LoVo (cell line): Measurements from ENCODE around the gene AUNIP.

ENCODE experiments used
- DNase-seq: peaks from one replicate; pipeline ENCODE4 v3.0.0-alpha.2; 2016; ENCODE audit warnings: low spot score

The AUNIP gene

DNA sequence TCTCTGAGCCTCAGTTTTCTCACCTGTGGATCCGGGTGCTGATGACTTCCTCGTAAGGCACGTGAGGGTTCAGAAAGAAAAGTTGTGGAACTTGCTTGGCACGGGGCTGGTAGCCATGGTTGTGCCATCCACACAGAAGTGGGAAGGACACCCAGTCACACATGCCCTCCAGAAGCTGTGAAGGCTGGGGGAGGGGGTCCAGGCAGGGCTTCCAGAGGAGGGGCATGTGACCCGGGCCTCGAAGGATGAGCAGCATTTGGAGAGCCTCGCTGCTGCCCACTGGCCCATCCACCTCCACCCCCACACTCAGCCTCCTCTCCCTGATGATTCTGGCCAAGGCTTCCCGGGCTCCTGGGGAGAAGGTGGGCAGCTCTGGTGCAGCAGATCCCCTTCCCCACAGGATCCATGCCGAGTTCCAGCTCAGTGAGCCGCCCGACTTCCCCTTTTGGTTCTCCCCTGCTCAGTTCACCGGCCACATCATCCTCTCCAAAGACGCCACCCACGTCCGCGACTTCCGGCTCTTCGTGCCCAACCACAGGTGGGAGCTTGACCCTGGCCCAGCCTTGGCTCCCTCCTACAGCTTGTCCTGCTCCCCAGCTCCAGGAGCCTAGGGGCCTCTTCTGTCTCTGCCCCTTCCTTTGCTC is 49.9 kb downstream of the AUNIP start:
- no peak for DNase-seq

DNA sequence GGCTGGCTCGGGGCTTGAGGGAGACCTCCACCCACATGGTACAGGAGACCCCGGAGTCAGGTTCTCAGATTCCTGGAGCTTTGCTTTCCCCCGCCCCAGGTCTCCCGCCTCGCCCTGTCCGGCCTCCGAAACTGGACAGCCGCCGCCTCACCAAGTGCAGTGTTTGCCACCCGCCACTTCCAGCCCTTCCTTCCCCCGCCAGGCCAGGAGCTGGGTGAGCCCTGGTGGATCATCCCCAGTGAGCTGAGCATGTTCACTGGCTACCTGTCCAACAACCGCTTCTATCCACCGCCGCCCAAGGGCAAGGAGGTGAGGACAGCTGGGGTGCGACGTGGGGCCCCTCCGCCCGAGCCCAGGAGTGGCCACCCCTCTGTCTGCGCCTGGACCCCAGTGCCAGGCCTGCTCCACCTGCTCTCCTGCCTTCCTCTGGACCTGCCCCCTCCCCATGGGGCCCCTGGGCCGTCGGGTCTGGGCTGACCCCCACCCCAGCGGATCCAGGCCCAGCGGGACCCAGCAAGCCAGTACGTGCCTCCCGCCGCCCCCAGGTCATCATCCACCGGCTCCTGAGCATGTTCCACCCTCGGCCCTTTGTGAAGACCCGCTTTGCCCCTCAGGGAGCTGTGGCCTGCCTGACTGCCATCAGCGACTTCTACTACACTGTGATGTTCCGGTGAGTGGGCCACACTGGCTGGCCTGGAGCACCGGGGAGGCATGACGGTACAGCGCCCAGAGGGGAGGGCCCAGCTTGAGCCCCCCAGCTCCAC is 50.6 kb downstream of the AUNIP start:
- no peak for DNase-seq

DNA sequence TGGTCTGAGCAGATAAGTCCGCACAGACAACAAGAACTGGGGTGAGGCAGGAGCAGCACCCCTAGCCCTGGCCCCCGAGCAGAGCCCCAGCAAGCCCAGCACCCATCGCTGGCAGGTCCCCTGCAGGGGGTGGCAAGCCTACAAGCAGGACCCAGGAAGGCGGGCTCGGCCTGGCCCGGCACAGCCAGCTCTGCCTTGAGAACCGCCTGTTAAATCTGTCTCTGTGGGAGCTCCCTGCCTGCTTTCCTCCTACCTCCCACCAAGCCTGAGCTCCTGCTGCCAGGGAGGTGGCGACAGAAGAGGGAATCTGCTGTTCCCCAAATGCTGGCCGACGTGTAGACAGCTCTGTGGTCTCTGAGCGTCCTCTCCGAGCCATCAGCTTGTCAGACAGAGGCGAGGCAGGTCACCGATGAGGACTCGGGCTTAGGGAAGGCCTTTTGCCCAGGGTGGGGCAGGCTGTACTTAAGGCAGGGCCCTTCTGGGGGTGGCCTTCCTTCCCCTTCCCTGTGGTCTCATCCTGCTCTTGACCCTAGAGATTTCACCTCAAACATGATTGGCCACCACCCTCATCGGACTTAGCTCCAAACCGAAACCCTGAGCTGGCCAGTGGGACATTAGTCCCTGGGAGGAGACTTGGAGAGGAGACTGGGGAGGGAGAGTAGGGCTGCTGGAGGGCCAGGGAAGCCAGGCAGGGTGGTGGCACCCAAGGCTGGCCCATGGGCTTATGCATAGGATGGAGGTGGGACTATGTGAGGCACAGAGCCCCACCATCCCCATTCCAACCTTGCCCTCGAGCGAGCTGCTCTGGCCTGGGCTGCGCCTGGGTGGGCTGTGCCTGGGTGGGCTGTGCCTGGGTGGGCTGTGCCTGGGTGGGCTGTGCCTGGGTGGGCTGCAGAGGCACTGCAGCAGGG is 51.5 kb downstream of the AUNIP start:
- no peak for DNase-seq

DNA sequence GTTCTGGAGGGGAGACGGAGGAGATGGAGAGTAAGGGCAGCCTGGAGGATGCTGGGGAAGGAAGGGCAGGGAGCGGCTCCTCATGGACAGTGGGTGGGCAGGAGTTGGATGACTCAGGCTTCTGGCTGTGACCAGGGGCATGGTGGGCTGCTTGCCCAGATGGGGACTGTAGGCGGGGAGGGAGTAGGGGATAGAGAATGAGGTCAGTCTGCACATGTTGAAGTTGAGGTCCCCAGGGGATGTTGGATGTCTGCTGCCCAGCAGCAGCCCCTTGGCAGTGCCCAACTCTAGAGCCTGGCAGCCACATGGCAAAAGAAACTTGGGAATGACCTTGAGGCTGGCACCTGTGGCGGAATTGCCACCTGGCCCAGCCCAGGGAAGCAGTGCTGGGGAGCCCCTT is 52.8 kb downstream of the AUNIP start:
- DNase-seq, result no peak

DNA sequence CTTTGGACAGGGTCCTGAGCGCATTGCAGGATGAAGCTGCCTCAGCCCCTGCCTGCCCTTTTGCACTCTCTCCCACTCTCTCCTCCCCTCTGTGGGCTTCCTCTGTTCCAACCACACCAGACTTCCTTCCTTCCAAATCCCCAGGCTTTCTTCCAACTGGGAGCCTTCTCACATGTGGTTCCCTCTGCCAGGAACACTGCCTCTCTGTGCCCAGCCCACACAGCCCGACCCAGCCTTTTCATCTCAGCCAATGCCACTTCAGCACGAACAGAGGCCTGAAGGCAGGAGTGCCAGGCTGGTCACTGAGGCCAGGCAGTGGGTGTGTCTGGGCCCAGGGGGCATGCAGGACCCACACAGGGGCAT is 53.4 kb downstream of the AUNIP start:
- no peak for DNase-seq

DNA sequence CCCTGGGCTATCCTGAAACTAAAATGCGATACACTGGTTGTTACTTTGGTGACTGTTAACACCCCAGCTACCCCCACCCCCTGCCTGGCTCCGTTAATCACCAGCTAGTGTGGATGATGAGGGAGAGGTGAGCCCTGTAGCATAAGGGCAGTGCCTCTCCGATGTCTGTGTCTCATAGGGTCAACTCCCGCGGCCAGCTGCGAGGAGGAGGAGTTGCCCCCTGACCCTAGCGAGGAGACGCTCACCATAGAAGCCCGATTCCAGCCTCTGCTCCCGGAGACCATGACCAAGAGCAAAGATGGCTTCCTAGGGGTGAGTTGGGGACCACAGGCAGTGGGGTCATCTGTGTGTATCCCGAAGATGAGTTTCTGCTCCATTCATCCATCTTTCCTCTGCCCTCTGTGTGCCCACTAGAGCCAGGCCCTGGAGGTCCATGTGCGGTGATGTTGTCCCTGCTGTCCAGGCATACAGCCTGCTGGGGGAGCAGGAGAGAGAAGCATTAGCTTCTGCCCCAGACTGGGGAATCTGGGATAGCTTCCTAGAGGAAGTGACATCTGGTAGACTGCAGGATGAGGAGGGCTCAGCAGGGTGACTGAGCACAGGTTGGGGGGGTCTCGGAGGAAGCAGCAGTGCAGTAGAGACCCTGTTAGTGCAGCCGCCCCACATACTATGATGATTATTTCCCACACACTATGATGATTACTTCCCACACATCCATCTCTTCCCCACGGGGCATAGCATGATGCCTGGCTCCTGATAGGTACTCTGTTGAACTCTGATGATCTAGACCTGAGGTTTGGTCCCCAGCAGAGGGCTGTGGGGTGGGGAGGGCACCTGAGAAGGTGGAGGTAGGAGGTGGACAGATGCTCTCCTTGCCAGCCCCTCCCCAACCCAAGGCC is 54.0 kb downstream of the AUNIP start:
- DNase-seq, result no peak

DNA sequence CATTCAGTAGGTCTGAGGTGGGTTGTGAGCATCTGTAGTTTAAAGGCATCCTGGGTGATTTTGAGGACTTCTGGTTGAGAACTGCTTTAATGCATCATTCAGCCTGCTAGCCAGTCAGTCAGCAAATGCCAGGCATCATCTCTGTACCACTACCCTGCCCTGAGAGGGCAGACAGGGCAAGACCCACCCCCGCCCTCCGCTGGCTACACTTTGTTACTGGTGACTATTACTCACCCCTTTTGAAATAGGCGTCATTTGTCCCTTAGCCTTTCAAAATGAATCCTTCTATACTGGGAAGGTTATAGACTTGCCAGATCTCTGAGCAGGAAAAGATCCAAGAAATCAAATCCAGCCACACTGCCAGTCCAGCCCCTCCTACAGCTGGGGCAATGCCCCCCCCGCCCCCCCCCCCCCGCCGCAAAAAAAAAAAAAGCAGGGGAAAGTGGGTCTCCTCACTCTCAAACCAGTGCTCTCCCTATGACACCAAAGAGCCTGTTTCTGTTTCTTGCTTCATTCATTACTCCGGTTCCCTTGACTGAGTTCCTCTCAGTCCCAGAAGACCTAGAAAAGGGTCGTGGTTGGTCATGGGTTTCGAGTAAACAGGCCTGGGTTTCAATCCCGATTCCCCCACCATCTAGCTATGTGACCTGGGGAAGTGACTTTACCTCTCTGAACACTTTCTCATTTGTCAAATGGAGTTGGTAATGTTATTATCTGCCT is 54.9 kb downstream of the AUNIP start:
- DNase-seq, result no peak

DNA sequence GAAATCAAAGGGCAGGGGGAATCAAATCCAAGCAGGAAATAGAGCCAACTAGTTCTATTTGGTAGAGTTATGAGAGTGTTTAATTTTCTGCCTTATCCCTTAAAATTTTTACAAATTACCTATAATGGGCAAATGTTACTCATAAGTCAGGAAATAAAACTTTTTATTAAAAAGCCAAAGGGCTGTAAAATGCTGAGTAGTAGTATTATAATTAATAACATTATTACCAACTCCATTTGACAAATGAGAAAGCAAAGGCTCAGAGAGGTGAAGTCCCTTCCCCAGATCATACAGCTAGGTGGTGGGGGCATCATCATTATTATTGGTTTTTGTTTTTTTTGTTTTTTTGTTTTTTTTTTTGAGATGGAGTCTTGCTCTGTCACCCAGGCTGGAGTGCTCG is 55.9 kb downstream of the AUNIP start:
- no peak for DNase-seq

DNA sequence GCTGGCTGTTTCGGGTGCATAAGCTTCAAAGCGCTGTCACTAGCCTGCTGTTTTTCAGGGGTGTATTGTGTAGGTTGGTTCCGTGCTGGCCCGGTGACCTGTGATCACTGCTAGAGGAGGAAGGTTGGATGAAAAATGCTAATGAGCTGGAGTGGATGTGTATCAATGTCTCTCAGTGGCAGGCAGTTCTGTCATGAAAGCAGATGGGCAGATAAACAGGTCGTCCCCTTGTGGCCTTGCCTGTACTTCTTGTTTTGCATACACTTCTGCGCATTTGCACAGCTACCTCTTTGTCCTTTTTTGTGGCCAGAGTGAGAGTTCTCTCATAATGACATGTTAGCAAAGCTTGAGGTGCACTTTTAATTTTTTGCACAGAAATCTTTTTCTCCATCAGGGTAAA is 56.3 kb downstream of the AUNIP start:
- DNase-seq, result no peak

DNA sequence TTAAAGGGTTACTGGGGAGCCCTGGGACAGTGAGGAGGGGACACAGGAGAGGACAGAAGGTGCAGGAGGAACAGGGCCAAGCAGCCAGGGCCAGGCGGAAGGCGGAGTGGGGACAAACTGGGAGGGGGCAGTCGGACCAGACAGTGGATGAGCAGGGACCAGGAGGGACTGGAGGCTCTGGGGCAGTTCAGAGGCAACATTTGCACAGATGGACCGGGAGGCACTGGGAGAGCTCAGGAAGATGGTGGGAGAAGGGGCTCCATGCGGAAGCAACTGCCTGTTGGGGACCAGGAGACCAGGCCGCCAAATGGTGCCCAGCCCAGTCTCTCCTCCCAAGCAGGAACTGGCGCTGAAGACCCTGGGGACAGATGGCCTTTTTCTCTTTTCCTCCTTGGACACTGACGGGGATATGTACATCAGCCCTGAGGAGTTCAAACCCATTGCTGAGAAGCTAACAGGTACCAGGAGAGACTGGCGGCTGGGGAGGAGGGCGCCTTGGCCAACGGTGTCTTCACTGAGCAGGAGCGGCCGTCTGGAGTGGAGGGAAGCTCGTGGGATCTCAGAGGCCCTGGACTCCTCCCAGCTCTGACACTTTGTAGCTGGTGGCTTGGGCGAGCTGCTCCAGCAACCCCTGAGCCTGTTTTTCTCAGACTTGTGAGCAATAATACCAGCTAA is 58.4 kb downstream of the AUNIP start:
- no peak for DNase-seq

DNA sequence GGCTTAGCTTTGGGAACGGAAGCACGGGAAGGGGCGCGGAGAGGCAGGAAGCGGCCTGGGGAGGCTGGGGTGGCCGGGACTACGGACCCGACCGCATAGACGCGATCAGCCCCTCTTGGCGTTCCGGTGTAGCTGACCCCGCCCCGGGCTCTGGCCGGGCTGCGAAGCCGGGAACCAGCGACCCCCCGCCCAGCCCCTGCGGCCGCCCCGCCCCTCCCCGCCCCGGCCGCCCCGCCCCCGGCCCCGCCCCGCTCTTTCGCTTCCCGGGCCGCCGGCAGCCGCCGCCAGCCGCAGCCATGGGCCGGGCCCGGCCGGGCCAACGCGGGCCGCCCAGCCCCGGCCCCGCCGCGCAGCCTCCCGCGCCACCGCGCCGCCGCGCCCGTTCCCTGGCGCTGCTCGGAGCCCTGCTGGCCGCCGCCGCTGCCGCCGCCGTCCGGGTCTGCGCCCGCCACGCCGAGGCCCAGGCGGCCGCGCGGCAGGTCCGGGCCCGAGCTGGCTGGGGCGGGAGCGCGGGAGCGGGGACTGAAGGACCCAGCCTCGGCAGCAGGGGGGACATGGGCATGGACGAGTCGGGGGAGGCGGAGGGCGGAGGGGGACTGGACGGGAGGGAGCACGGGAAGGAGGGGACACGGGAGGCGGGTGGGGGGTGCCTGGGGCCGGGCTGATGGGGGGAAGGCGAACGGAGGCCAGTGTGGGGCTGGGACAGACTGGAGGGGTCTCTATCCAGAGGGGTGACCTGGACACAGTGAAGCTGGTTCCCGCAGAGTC is 59.1 kb downstream of the AUNIP start, which contains the start of gene SELENON:
Gene SELENON, plus strand, starts transcription at position 259 of the 768 bp plus-strand sequence. Its CDS starts 38 bp downstream, at position 297.
- DNase-seq, result peak; percentile 46

DNA sequence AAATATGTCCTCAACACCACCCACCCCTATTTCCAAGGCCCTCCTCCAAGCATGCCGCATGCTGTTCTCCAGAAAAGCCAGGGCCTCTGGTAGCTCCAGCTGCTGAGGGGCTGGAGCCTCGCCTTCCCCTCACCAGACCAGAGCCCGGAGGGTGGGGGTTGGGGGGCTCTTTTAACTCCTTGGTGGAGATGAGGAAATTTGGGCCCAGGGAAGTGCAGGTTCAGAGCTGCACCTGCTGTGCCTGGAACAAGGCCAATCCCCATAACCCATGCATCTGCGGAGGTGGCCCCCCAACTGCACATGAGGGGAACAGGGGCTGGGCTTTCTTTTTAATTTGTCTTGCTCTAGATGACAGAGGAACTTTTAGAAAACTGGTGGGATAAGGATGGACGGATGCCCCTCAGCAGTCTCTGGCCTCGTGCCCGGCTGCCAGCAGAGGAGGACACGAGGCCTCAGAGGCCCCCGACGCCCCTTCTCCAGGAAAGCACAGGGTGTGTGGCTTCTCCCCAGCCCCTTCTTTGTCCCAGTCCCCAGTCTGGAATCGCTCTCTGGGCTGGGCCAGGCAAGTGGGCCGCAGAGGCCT is 59.8 kb downstream of the AUNIP start:
- DNase-seq, result no peak

DNA sequence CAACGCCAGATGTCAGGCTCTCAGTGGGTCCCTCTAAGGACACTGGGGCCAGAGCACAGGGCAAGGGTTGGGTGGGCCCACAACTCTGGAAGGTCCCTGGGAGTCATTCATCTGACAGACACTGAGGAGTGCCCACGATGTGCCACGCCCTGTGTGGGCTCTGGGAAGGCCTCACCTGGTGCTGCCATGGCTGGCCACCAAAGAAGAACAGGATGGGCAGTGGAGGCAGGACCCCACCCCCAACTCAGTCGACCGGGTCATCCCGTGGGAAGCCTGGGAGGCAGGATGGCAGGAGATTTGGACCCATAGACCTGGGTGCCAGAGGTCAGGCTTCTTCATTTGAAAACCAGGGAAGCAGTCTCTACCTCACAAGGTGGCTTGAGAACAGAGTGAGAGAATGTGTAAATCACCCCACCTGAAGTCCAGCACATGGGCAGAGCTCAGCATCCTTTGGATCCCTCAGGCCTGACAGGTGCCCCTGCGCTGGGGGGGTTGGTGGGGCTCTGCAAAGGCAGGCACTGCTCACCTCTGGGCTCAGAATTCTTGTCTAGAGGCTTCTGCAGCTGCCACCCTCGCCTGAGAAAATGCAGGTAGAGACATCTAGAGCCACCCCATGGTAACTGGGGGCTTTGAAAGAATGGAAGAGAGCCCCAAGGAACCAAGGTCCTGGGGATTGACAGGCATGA is 60.4 kb downstream of the AUNIP start:
- DNase-seq, result no peak

DNA sequence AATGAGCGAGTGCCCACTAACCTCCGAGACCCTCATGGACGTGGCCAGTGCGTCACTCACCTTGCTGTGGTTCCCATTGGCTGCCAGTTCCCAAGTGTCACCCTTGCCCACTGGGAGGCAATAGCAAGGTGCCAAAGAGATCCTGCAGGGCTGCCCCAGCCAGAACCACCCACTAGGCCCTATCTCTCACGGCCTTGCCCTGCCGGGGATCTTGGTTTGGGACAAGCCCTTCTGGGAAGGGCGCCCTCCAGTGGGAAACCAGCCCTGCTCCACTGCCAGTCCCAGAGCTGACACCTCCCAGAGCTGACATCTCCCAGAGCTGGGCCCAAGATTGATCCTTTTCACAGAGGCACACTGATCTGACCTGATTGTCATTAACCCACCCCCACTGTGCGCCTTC is 61.3 kb downstream of the AUNIP start:
- no peak for DNase-seq

DNA sequence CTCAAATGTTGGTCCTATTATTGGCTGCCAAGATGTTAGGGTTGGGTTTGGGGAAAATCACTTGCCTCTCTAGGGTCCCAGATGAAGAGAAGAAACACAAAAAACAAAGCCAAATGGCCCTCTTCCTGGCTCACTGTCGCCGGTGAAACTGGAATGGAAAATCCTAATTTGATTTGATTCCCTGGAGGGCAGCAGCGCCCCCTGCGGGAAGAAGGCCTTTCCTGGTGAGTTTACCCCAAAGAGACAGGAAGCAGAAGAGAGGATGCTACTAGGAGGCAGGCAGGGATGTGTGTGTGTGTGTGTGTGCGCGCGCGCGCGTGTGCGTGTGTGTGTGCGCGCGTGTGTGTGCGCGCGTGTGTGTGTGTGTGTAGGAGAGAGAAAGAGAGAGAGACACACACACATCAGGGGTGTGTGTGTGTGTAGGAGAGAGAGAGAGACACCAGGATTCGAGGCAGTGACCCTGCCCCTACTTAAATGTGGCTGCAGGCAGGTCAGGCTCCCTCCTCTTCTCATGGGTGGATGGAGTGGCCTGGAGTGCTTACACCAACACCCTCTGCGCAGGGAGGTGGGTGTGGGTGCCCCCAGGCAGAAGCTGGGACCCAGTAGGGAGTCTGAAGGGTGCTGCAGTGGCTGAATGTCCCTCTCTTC is 62.3 kb downstream of the AUNIP start:
- peak; percentile 70 for DNase-seq

DNA sequence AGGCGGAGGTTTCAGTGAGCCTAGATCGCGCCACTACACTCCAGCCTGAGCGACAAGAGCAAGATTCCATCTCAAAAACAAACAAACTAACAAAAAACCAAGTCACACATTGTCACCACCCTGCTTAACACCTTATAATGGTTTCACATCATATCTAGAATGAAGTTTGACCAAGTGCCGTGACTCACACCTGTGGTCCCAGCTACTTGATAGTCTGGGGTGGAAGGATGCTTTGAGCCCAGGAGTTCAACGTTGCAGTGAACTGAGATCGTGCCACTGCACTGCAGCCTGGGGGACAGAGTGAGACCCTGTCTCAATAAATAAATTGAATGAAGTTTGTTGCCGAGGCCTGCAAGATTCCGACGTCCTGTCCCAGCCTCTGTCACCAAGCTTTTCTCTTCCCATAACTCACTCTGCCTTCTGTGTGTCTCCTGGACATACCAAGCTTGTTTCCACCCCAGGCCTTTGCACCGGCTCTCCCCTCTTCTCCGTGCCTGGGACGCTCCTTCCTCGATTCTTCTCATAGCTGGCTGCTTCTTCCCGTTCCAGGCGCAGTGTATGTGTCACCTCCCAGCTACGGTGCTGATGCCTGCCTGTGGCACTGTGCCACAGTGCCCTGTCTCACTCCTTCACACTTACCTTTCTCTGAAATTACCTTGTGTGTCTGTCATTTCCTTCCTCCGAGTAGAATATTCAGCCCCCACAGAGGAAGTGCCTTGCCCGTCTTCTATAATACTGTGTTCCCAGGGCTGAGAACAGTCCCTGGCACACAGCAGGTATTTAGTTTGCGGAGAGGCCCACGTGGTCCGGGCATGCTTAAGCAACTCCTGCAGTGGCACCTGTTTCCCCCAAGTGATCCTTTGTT is 63.1 kb downstream of the AUNIP start:
- no peak for DNase-seq

DNA sequence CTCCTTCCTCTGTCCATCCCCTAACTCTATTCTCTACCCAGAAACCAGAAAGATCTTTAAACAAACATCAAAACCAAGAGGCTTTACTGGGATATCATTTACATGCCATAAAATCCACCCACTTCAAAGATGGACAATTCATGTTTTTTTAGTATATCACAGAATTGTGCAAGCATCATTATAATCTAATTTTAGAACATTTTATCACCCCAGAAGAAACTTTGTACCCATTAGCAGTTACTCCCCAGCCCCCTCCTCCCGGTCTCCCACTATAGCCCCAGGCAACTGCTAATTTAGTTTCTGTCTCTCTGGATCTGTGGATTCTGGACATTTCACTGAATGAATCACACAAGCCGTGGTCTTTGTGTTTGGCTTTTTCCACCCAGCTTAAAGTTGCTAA is 64.0 kb downstream of the AUNIP start:
- peak; percentile 12 for DNase-seq
